Neural cell (in vitro differentiated cells): Measurements from ENCODE around the gene PPP3CA. TPM values are rescaled to one million over a fixed set of nuclear protein-coding genes. Genes with fewer than 3 reads are reported as not detected.

ENCODE experiments used
- H2AFZ ChIP-seq: fragments of 200-600, 300-800 bp; sonication (generic), shearing (Covaris generic); 2 replicates; pipeline ENCODE4 v1.6.0; 2014; ENCODE audit warnings: low read depth, mild to moderate bottlenecking, antibody characterized with exemption, low read length, moderate library complexity
- H3F3A ChIP-seq: fragments of 200-600 bp; shearing (Covaris generic); 2 replicates; pipeline ENCODE4 v1.6.1; 2016; ENCODE audit warnings: mild to moderate bottlenecking, moderate library complexity, mixed read lengths, antibody characterized with exemption, low read length; ENCODE audit not compliant: insufficient read depth, poor library complexity, severe bottlenecking
- H3K27ac ChIP-seq: fragments of 200-600, 300-800 bp; sonication (generic), shearing (Covaris generic); 2 replicates; pipeline ENCODE4 v1.5.1; 2014; ENCODE audit warnings: mild to moderate bottlenecking, low read length, moderate library complexity
- H3K27me3 ChIP-seq: fragments of 300-800, 200-600 bp; sonication (generic), shearing (Covaris generic); 2 replicates; pipeline ENCODE4 v1.6.0; 2014; ENCODE audit warnings: mild to moderate bottlenecking, low read depth, low read length, moderate library complexity; ENCODE audit not compliant: insufficient read depth
- H3K36me3 ChIP-seq: fragments of 300-800, 200-600 bp; sonication (generic), shearing (Covaris generic); 2 replicates; pipeline ENCODE4 v1.5.1; 2014; ENCODE audit warnings: mild to moderate bottlenecking, antibody characterized with exemption, low read length, moderate library complexity; ENCODE audit not compliant: insufficient read depth
- H3K4me2 ChIP-seq: fragments of 300-800, 200-600 bp; sonication (generic), shearing (Covaris generic); 2 replicates; pipeline ENCODE4 v1.6.0; 2014; ENCODE audit warnings: mild to moderate bottlenecking, low read length
- H3K4me3 ChIP-seq: fragments of 300-800, 200-600 bp; sonication (generic), shearing (Covaris generic); 2 replicates; pipeline ENCODE4 v1.5.1; 2014; ENCODE audit warnings: mild to moderate bottlenecking, low read length, moderate library complexity
- H3K79me2 ChIP-seq: fragments of 200-600 bp; shearing (Covaris generic); replicated peaks from 2 replicates; pipeline ENCODE4 v1.6.0; 2014; ENCODE audit warnings: mild to moderate bottlenecking, low read length, moderate library complexity; ENCODE audit not compliant: insufficient read depth
- H3K9ac ChIP-seq: fragments of 300-800, 200-600 bp; sonication (generic), shearing (Covaris generic); 2 replicates; pipeline ENCODE4 v1.6.1; 2016; ENCODE audit warnings: mild to moderate bottlenecking, low read length, mixed read lengths
- H3K9me2 ChIP-seq: fragments of 200-600 bp; shearing (Covaris generic); 2 replicates; pipeline ENCODE4 v1.6.1; 2016; ENCODE audit warnings: mild to moderate bottlenecking, low read length, mixed read lengths; ENCODE audit not compliant: insufficient read depth
- H3K9me3 ChIP-seq: fragments of 200-600, 300-800 bp; sonication (generic), shearing (Covaris generic); 2 replicates; pipeline ENCODE4 v1.6.1; 2016; ENCODE audit warnings: mild to moderate bottlenecking, mixed run types, low read length, moderate library complexity, mixed read lengths
- H4K20me1 ChIP-seq: fragments of 200-600 bp; shearing (Covaris generic); 2 replicates; pipeline ENCODE4 v1.6.1; 2016; ENCODE audit warnings: mild to moderate bottlenecking, mixed run types; ENCODE audit not compliant: insufficient read depth
- EP300 ChIP-seq: fragments of 450-650 bp; conservative IDR thresholded peaks from 2 replicates; pipeline ENCODE4 v1.6.1; 2014; ENCODE audit warnings: antibody characterized with exemption, mild to moderate bottlenecking, moderate library complexity; ENCODE audit not compliant: poor library complexity, severe bottlenecking
- EZH2 ChIP-seq: fragments of 200-600, 300-800 bp; shearing (Covaris generic), sonication (generic); IDR thresholded peaks from 2 replicates; pipeline ENCODE4 v1.6.1; 2014; ENCODE audit warnings: antibody characterized with exemption, low read length, borderline replicate concordance, mild to moderate bottlenecking; ENCODE audit not compliant: insufficient read depth, poor library complexity, severe bottlenecking
- MXI1 ChIP-seq: fragments of 450-650 bp; conservative IDR thresholded peaks from 2 replicates; pipeline ENCODE4 v1.6.1; 2014; ENCODE audit warnings: antibody characterized with exemption, mild to moderate bottlenecking; ENCODE audit not compliant: poor library complexity, severe bottlenecking
- POLR2AphosphoS5 ChIP-seq: IDR thresholded peaks from 2 replicates; pipeline ENCODE4 v1.6.1; 2012
- RAD21 ChIP-seq: fragments of 450-650 bp; conservative IDR thresholded peaks from 2 replicates; pipeline ENCODE4 v1.6.1; 2014; ENCODE audit warnings: antibody characterized with exemption, mild to moderate bottlenecking, moderate library complexity
- SMC3 ChIP-seq: fragments of 450-650 bp; conservative IDR thresholded peaks from 2 replicates; pipeline ENCODE4 v1.6.1; 2014; ENCODE audit warnings: antibody characterized with exemption, mild to moderate bottlenecking, moderate library complexity; ENCODE audit not compliant: poor library complexity
- TAF1 ChIP-seq: IDR thresholded peaks from 2 replicates; pipeline ENCODE4 v1.6.1; 2012; ENCODE audit warnings: low read depth
- polyA plus RNA-seq: library from polyadenylated mRNA; depleted of rRNA; stranded (reverse); fragments of >200 nt; gene quantifications from 2 replicates; pipeline ENCODE4 v1.2.3, GENCODE V29; 2014
- TF ChIP-seq, protein P1 (sequence below): fragments of 450-650 bp; IDR thresholded peaks from 2 replicates; pipeline ENCODE4 v1.5.1; 2014; ENCODE audit warnings: antibody characterized with exemption, mild to moderate bottlenecking, moderate library complexity; ENCODE audit not compliant: poor library complexity, severe bottlenecking
- TF ChIP-seq, protein P2 (sequence below): IDR thresholded peaks from 2 replicates; pipeline ENCODE4 v1.6.1; 2012; ENCODE audit warnings: borderline replicate concordance

The PPP3CA gene
- polyA plus RNA-seq, 1 donor from 2014 or later: 78.2 TPM

DNA sequence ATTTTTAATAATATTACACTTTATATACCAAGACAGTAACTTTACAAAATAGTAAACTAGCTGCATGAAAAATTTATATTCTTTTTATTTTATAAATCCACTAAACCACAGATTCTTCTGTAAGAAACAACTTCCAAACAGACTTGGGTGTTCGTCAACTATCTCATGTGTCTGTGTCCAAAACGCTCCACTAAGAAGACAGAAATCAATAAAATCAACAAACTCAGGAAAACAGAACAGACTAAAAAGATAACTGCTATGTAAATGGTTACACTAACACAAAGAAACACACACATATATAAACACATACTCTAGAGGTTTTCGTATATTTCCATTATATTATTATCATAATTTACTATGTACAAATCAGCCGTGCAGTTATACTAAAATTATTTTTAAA is 158.4 kb downstream of the PPP3CA start:
- no peak overlapping the region for H3K27ac ChIP-seq
- H3K4me3 ChIP-seq: no peak overlapping the region
- no peaks in the 10 kb centered on the region for H3K79me2 ChIP-seq

DNA sequence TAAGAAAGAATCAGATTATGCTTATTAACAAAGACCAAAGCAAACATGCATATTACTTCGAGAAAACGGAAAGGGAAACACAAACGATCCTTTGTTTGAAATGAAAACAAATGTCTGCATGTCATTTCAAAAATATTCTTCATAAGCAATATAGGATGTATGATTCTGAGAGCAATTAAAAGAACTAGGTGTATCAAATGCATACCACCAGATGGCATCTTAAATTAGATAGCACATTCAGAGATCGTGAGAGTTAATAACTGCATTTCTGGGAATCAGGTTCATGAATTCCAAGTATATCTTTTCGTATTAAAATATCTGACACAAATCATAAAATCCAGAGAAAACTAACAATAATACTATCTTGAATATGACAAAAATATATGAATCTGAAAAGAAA is 159.5 kb downstream of the PPP3CA start:
- Histone ChIP-seq H3K79me2 (no peaks in the 10 kb centered on the region), H4K20me1 (no peaks in the 10 kb centered on the region), H3K9me3 (no peaks in the 10 kb centered on the region), H3K36me3 (no peaks in the 10 kb centered on the region), H3K4me3 (no peak overlapping the region), H3K27me3 (no peaks in the 10 kb centered on the region), H3F3A (no peaks in the 10 kb centered on the region), H2AFZ (no peak overlapping the region), H3K4me2 (no peak overlapping the region), H3K27ac (no peak overlapping the region), H3K9me2 (no peaks in the 10 kb centered on the region), H3K9ac (no peak overlapping the region)
- TF ChIP-seq POLR2AphosphoS5 (no peak), EZH2 (no peak), MXI1 (no peak), EP300 (no peak), SMC3 (no peak), TAF1 (no peak), RAD21 (no peak)
- TF ChIP-seq, protein P1, sequence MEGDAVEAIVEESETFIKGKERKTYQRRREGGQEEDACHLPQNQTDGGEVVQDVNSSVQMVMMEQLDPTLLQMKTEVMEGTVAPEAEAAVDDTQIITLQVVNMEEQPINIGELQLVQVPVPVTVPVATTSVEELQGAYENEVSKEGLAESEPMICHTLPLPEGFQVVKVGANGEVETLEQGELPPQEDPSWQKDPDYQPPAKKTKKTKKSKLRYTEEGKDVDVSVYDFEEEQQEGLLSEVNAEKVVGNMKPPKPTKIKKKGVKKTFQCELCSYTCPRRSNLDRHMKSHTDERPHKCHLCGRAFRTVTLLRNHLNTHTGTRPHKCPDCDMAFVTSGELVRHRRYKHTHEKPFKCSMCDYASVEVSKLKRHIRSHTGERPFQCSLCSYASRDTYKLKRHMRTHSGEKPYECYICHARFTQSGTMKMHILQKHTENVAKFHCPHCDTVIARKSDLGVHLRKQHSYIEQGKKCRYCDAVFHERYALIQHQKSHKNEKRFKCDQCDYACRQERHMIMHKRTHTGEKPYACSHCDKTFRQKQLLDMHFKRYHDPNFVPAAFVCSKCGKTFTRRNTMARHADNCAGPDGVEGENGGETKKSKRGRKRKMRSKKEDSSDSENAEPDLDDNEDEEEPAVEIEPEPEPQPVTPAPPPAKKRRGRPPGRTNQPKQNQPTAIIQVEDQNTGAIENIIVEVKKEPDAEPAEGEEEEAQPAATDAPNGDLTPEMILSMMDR: no peak
- TF ChIP-seq, protein P2, sequence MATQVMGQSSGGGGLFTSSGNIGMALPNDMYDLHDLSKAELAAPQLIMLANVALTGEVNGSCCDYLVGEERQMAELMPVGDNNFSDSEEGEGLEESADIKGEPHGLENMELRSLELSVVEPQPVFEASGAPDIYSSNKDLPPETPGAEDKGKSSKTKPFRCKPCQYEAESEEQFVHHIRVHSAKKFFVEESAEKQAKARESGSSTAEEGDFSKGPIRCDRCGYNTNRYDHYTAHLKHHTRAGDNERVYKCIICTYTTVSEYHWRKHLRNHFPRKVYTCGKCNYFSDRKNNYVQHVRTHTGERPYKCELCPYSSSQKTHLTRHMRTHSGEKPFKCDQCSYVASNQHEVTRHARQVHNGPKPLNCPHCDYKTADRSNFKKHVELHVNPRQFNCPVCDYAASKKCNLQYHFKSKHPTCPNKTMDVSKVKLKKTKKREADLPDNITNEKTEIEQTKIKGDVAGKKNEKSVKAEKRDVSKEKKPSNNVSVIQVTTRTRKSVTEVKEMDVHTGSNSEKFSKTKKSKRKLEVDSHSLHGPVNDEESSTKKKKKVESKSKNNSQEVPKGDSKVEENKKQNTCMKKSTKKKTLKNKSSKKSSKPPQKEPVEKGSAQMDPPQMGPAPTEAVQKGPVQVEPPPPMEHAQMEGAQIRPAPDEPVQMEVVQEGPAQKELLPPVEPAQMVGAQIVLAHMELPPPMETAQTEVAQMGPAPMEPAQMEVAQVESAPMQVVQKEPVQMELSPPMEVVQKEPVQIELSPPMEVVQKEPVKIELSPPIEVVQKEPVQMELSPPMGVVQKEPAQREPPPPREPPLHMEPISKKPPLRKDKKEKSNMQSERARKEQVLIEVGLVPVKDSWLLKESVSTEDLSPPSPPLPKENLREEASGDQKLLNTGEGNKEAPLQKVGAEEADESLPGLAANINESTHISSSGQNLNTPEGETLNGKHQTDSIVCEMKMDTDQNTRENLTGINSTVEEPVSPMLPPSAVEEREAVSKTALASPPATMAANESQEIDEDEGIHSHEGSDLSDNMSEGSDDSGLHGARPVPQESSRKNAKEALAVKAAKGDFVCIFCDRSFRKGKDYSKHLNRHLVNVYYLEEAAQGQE: no peak

More for the DNA sequence above, 158.4 kb downstream of the PPP3CA start:
- H3K4me2 ChIP-seq: no peak overlapping the region
- H3K9me2 ChIP-seq: no peaks in the 10 kb centered on the region
- no peaks in the 10 kb centered on the region for H3K36me3 ChIP-seq
- no peak overlapping the region for H3K9ac ChIP-seq
- no peak for TF ChIP-seq EP300
- no peak for TF ChIP-seq POLR2AphosphoS5
- TF ChIP-seq SMC3: no peak
- TF ChIP-seq, protein P1: no peak
- no peak for TF ChIP-seq RAD21
- no peak for TF ChIP-seq TAF1
- no peak for TF ChIP-seq EZH2
- TF ChIP-seq, protein P2: no peak
- TF ChIP-seq MXI1: no peak
- no peaks in the 10 kb centered on the region for H3F3A ChIP-seq
- H4K20me1 ChIP-seq: no peaks in the 10 kb centered on the region
- no peaks in the 10 kb centered on the region for H3K9me3 ChIP-seq
- no peak overlapping the region for H2AFZ ChIP-seq
- no peaks in the 10 kb centered on the region for H3K27me3 ChIP-seq
